H1 (cell line): ENCODE results near the gene PPIB. TPM values are rescaled to one million over a fixed set of nuclear protein-coding genes. Genes with fewer than 3 reads are reported as not detected.

Experiments used
- CTCF ChIA-PET: fragments of 300-600 bp; sonication (Branson Sonifier 250); formaldehyde crosslinking; loops from one replicate; lab custom pipeline; 2021; ENCODE audit not compliant: partially characterized antibody; lab: Charles Lee
- POLR2A ChIA-PET: fragments of 300-600 bp; sonication (Branson Sonifier 250); formaldehyde crosslinking; loops from one replicate; lab custom pipeline; 2021; ENCODE audit warnings: inconsistent platforms; ENCODE audit not compliant: partially characterized antibody; lab: Charles Lee
- DNase-seq, 2 experiments: peaks; one replicate each; pipeline versions ENCODE4 v3.0.0 to v3.0.0-alpha.2; 2010 to 2022; ENCODE audit warnings: low spot score in 2 of 2, low read depth in 1 of 2, mixed read lengths in 1 of 2
- FAIRE-seq: peaks from 2 replicates; lab custom pipeline; 2011; peaks lifted over from hg19 to GRCh38; lab: Jason Lieb, UNC
- H2AFZ ChIP-seq: 2 replicates; pipeline ENCODE4 v1.8.1; 2012; ENCODE audit warnings: low read length, inconsistent platforms
- H2AK5ac ChIP-seq: 2 replicates; pipeline ENCODE4 v1.6.1; 2013; ENCODE audit warnings: low read depth, low read length
- H2BK120ac ChIP-seq: replicated peaks from 2 replicates; pipeline ENCODE3; 2013; ENCODE audit warnings: low read depth, low read length, inconsistent platforms
- H2BK12ac ChIP-seq: 2 replicates; pipeline ENCODE4 v1.6.1; 2013; ENCODE audit warnings: low read depth, low read length
- H2BK15ac ChIP-seq: 2 replicates; pipeline ENCODE4 v1.6.1; 2013; ENCODE audit warnings: low read length
- H2BK20ac ChIP-seq: 2 replicates; pipeline ENCODE4 v1.6.1; 2013; ENCODE audit warnings: low read length
- H2BK5ac ChIP-seq: 2 replicates; pipeline ENCODE4 v1.6.1; 2013; ENCODE audit warnings: low read depth, low read length
- H3K14ac ChIP-seq: 2 replicates; pipeline ENCODE4 v1.6.1; 2013; ENCODE audit warnings: inconsistent platforms; ENCODE audit not compliant: insufficient read length
- H3K18ac ChIP-seq: 2 replicates; pipeline ENCODE4 v1.6.1; 2013; ENCODE audit warnings: low read length; ENCODE audit errors: extremely low read depth
- H3K23ac ChIP-seq: 2 replicates; pipeline ENCODE4 v1.6.1; 2013; ENCODE audit warnings: inconsistent platforms; ENCODE audit not compliant: insufficient read length
- H3K23me2 ChIP-seq: 2 replicates; pipeline ENCODE4 v1.6.1; 2013; ENCODE audit warnings: low read depth, low read length
- H3K27ac ChIP-seq: 2 replicates; pipeline ENCODE4 v1.6.1; 2011; ENCODE audit warnings: low read depth, low read length, inconsistent platforms
- H3K27me3 ChIP-seq, 4 experiments: replicated peaks in 1 of 4; 1 replicate in 1 of 4; 2 replicates in 3 of 4; pipeline versions ENCODE4 v1.6.1 to v1.8.1; 2011 to 2013; ENCODE audit warnings: low read length in 3 of 4, mild to moderate bottlenecking in 3 of 4, inconsistent platforms in 2 of 4, mixed read lengths in 2 of 4, moderate library complexity in 1 of 4; ENCODE audit not compliant: control insufficient read depth in 3 of 4, insufficient read depth in 3 of 4; ENCODE audit errors: extremely low read depth in 1 of 4
- H3K36me3 ChIP-seq, 4 experiments: 2 replicates each; pipeline versions ENCODE4 v1.6.1 to v1.8.1; 2011 to 2013; ENCODE audit warnings: mild to moderate bottlenecking in 4 of 4, low read length in 3 of 4, moderate library complexity in 2 of 4, control low read depth in 1 of 4, inconsistent platforms in 1 of 4; ENCODE audit not compliant: insufficient read depth in 4 of 4, control insufficient read depth in 2 of 4
- H3K4ac ChIP-seq: replicated peaks from 2 replicates; pipeline ENCODE3; 2013; ENCODE audit warnings: low read length, low read depth, mixed read lengths, inconsistent platforms; ENCODE audit not compliant: insufficient read length
- H3K4me1 ChIP-seq, 4 experiments: replicated peaks in 1 of 4; 1 replicate in 1 of 4; 2 replicates in 3 of 4; pipeline versions ENCODE4 v1.6.1 to v1.8.1; 2011 to 2013; ENCODE audit warnings: low read length in 3 of 4, inconsistent platforms in 2 of 4, mixed read lengths in 1 of 4; ENCODE audit not compliant: insufficient read depth in 4 of 4, control insufficient read depth in 3 of 4
- H3K4me2 ChIP-seq, 2 experiments: 2 replicates each; pipeline versions ENCODE4 v1.6.1 to v1.8.1; 2011 to 2013; ENCODE audit warnings: low read depth in 2 of 2, low read length in 2 of 2, control low read depth in 1 of 2, inconsistent platforms in 1 of 2, mild to moderate bottlenecking in 1 of 2; ENCODE audit not compliant: insufficient read depth in 1 of 2
- H3K4me3 ChIP-seq, 4 experiments: fragments of 200-600, 300-600 bp in 1 of 4; sonication (generic), shearing (Covaris generic), sonication (Bioruptor Twin) in 1 of 4; 2 replicates each; pipeline versions ENCODE4 v1.5.1 to v1.8.1; 2011 to 2016; ENCODE audit warnings: low read length in 4 of 4, low read depth in 3 of 4, control low read depth in 2 of 4, inconsistent platforms in 2 of 4, mild to moderate bottlenecking in 2 of 4, mixed read lengths in 1 of 4, moderate library complexity in 1 of 4; ENCODE audit not compliant: insufficient read depth in 2 of 4; ENCODE audit errors: extremely low read depth in 1 of 4
- H3K56ac ChIP-seq: replicated peaks from 2 replicates; pipeline ENCODE3; 2013; ENCODE audit warnings: low read depth, mild to moderate bottlenecking, mixed read lengths, low read length, inconsistent platforms; ENCODE audit not compliant: insufficient read length
- H3K79me1 ChIP-seq: 2 replicates; pipeline ENCODE4 v1.6.1; 2013; ENCODE audit warnings: low read depth, low read length, control low read depth
- H3K79me2 ChIP-seq, 2 experiments: 2 replicates each; pipeline versions ENCODE4 v1.6.1 to v1.8.1; 2012 to 2013; ENCODE audit warnings: low read length in 2 of 2, mild to moderate bottlenecking in 2 of 2, inconsistent platforms in 1 of 2; ENCODE audit not compliant: insufficient read depth in 2 of 2, control insufficient read depth in 1 of 2
- H3K9ac ChIP-seq, 4 experiments: replicated peaks in 1 of 4; 1 replicate in 1 of 4; 2 replicates in 3 of 4; pipeline versions ENCODE4 v1.6.1 to v1.8.1; 2011 to 2013; ENCODE audit warnings: low read depth in 3 of 4, low read length in 3 of 4, control low read depth in 2 of 4, mild to moderate bottlenecking in 2 of 4, moderate library complexity in 2 of 4, inconsistent platforms in 1 of 4; ENCODE audit errors: extremely low read depth in 1 of 4
- H3K9me3 ChIP-seq, 2 experiments: 2 replicates each; pipeline versions ENCODE4 v1.6.1 to v1.8.1; 2012 to 2013; ENCODE audit warnings: mild to moderate bottlenecking in 2 of 2, moderate library complexity in 2 of 2, control low read depth in 1 of 2, inconsistent platforms in 1 of 2, low read depth in 1 of 2, low read length in 1 of 2, mixed read lengths in 1 of 2; ENCODE audit not compliant: insufficient read depth in 2 of 2
- H4K20me1 ChIP-seq, 2 experiments: replicated peaks in 1 of 2; 2 replicates each; pipeline versions ENCODE3 to v1.8.1; 2011 to 2013; ENCODE audit warnings: inconsistent platforms in 2 of 2, low read length in 2 of 2, mild to moderate bottlenecking in 1 of 2; ENCODE audit not compliant: insufficient read depth in 2 of 2, control insufficient read depth in 1 of 2
- H4K5ac ChIP-seq: 2 replicates; pipeline ENCODE4 v1.6.1; 2013; ENCODE audit warnings: low read length, low read depth, mixed read lengths, inconsistent platforms; ENCODE audit not compliant: insufficient read length
- H4K8ac ChIP-seq: 2 replicates; pipeline ENCODE4 v1.8.0; 2013; ENCODE audit warnings: mild to moderate bottlenecking, moderate library complexity, low read length, inconsistent platforms; ENCODE audit not compliant: insufficient read depth; ENCODE audit errors: extremely low read depth
- H4K91ac ChIP-seq: replicated peaks from 2 replicates; pipeline ENCODE3; 2013; ENCODE audit warnings: low read length, mixed read lengths, inconsistent platforms; ENCODE audit not compliant: insufficient read length
- BRCA1 ChIP-seq: IDR thresholded peaks from 2 replicates; pipeline ENCODE4 v1.6.1; 2012; ENCODE audit warnings: low read depth, low read length, improper control_type of control experiment
- EZH2 ChIP-seq: fragments of 200-600 bp; sonication (generic); IDR thresholded peaks from 2 replicates; pipeline ENCODE4 v1.7.1; 2012; ENCODE audit warnings: low read depth, mild to moderate bottlenecking, moderate library complexity, low read length, inconsistent platforms; ENCODE audit not compliant: severe bottlenecking
- GABPA ChIP-seq: IDR thresholded peaks from 2 replicates; pipeline ENCODE4 v1.6.1; 2011; ENCODE audit warnings: mild to moderate bottlenecking, low read length, moderate library complexity, borderline replicate concordance; ENCODE audit not compliant: insufficient read depth
- HDAC2 ChIP-seq, 2 experiments: fragments of 300-600 bp in 1 of 2; sonication (generic) in 1 of 2; IDR thresholded peaks; 2 replicates each; pipeline ENCODE4 v1.6.1; 2011 to 2012; ENCODE audit warnings: low read depth in 2 of 2, low read length in 2 of 2, mild to moderate bottlenecking in 2 of 2, moderate library complexity in 2 of 2, borderline replicate concordance in 1 of 2, inconsistent platforms in 1 of 2
- JUND ChIP-seq: IDR thresholded peaks from 2 replicates; pipeline ENCODE4 v1.6.1; 2011; ENCODE audit warnings: mild to moderate bottlenecking, improper control_type of control experiment, low read length
- KDM1A ChIP-seq: fragments of 200-600, 300-600 bp; sonication (generic); IDR thresholded peaks from 2 replicates; pipeline ENCODE4 v1.7.1; 2016; ENCODE audit warnings: mild to moderate bottlenecking, low read length, borderline replicate concordance
- POLR2AphosphoS5 ChIP-seq: IDR thresholded peaks from 2 replicates; pipeline ENCODE4 v1.6.1; 2011; ENCODE audit warnings: low read depth, low read length
- RNF2 ChIP-seq: fragments of 200-900, 300-1000 bp; sonication (generic); IDR thresholded peaks from 2 replicates; pipeline ENCODE4 v1.7.1; 2016; ENCODE audit warnings: borderline replicate concordance, low read depth, mild to moderate bottlenecking, antibody characterized with exemption, low read length; ENCODE audit not compliant: poor library complexity, severe bottlenecking; ENCODE audit errors: missing control alignments
- RXRA ChIP-seq: IDR thresholded peaks from 2 replicates; pipeline ENCODE4 v1.6.1; 2011; ENCODE audit warnings: low read depth, mild to moderate bottlenecking, low read length, moderate library complexity; ENCODE audit not compliant: insufficient read depth
- WGBS, 2 experiments: shearing (Covaris generic) in 1 of 2; methylation state at CpG; one replicate each; pipeline versions ENCODE4 v1.1.6 to v1.1.7; 2013 to 2015; ENCODE audit warnings: low lambda C conversion rate in 2 of 2, mixed read lengths in 2 of 2, inconsistent platforms in 1 of 2, low coverage in 1 of 2, missing lambda C conversion rate in 1 of 2; ENCODE audit not compliant: insufficient replicate concordance in 2 of 2, insufficient coverage in 1 of 2, insufficient read length in 1 of 2; ENCODE audit errors: extremely low coverage in 1 of 2, missing lambda C conversion rate in 1 of 2; 5-methylcytosine and 5-hydroxymethylcytosine counted together
- polyA plus RNA-seq, 7 experiments: library from polyadenylated mRNA; depleted of rRNA in 3 of 7; stranded (reverse) in 5 of 7; unstranded in 2 of 7; fragments of >200 nt in 5 of 7; fragments of 200-250 nt in 2 of 7; gene quantifications; 1 replicate in 5 of 7; 2 replicates in 1 of 7; 4 replicates in 1 of 7; pipeline versions ENCODE4 v1.2.1 to v1.2.3, GENCODE V29; 2011 to 2013; ENCODE audit warnings: missing spikeins in 2 of 7, mixed read lengths in 2 of 7
- total RNA-seq: library from RNA; stranded (reverse); fragmentation: NEBNext Ultra II Directional; extraction: Animal tissue kit (Norgen Biotek cat#: 25700); gene quantifications from 2 replicates; pipeline ENCODE4 v1.2.1, GENCODE V29; 2021
- TF ChIP-seq, protein P1 (sequence below): IDR thresholded peaks from 2 replicates; pipeline ENCODE4 v1.6.1; 2012; ENCODE audit warnings: inconsistent platforms

The PPIB gene
- total and polyA plus RNA-seq, 2 of the 8 experiments (the other 6 are each of a cell fraction or from before 2014, with no cell fraction given) = 558 to 579 TPM

DNA sequence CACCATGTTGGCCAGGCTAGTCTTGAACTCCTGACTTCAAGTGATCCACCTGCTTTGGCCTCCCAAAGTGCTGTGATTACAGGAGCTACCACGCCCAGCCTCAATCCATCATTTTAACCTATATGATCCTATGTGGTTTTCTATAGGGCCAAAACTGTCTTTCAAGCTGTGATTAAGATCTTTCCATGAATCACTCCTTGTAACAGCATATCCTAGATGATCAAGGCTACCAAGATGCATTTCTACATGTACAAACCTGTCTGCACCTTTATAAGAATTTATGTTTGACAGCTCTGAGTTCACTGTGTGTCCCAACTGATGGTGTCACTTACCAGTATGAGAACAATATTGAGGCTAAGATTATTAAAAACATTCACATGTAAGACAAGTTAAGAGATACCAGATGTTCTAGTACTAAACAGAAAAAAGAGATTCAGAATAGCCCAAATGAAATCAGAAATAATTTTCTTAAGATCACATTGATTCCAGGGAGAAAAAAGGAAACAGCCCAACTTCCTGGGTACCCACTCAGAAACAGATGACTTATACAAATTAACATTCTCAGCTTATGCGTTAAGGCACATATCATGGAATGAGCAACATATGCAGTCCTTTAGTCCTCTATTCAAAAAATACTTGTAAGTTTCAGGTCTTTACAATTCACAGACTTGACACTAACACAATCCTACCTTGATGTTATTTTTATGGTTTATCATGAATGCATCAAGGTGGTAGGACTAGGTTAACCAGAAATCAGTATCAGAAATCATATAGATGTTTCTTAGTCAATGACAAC is 24.8 kb upstream of the PPIB start:
- Histone ChIP-seq H3K4me1 (no peaks in the 10 kb centered on the region), H3K27ac (no peak overlapping the region), H2BK120ac (no peak overlapping the region), H3K79me2 (no peaks in the 10 kb centered on the region), H3K23me2 (no peaks in the 10 kb centered on the region), H2AK5ac (no peak overlapping the region), H4K8ac (no peak overlapping the region), H3K4ac (no peak overlapping the region), H4K91ac (no peak overlapping the region), H3K23ac (no peak overlapping the region), H4K20me1 (peaks cover 0 to 2% of the 10 kb centered on the region in 2 experiments), H3K4me3 (no peak overlapping the region), H3K18ac (no peak overlapping the region), H2BK12ac (no peak overlapping the region), H3K9ac (no peak overlapping the region), H2BK20ac (no peak overlapping the region), H3K56ac (no peak overlapping the region), H3K14ac (no peak overlapping the region), H2BK15ac (no peak overlapping the region), H3K9me3 (no peaks in the 10 kb centered on the region), H2AFZ (no peak overlapping the region), H3K27me3 (no peaks in the 10 kb centered on the region), H3K36me3 (peaks cover 0 to 4% (median 0%) of the 10 kb centered on the region in 4 experiments; a peak in 1 of 8 replicates), H4K5ac (no peak overlapping the region), H3K79me1 (no peaks in the 10 kb centered on the region; the same call in 1 of the 2 replicates), H2BK5ac (no peak overlapping the region), H3K4me2 (no peak overlapping the region)
- DNase-seq = no peak
- WGBS, 2 experiments = 97% methylated on average over 2 of the region's 2 CpGs; no CpG with 5 or more reads in 1 of the 2 experiments
- no peak for FAIRE-seq
- POLR2A ChIA-PET = interaction anchor here (0.6 kb wide), 2 partner anchors 24 to 834 kb away, joined by 3 to 6 read pairs; partner anchors contain the start of gene PPIB
- CTCF ChIA-PET = interaction anchor here (0.6 to 1.5 kb wide), 7 partner anchors 8 to 192 kb away, joined by 3 to 5 read pairs (median 3); no protein-coding TSS in a partner anchor
- TF ChIP-seq RXRA = no peak
- TF ChIP-seq JUND = no peak
- no peak for TF ChIP-seq HDAC2 (IDR thresholded peaks at IDR 0.05; ENCODE audit: borderline replicate concordance in 1 of 2, low read depth in 2 of 2, low read length in 2 of 2)
- TF ChIP-seq GABPA = no peak
- no peak for TF ChIP-seq EZH2
- no peak for TF ChIP-seq KDM1A
- TF ChIP-seq, protein P1, sequence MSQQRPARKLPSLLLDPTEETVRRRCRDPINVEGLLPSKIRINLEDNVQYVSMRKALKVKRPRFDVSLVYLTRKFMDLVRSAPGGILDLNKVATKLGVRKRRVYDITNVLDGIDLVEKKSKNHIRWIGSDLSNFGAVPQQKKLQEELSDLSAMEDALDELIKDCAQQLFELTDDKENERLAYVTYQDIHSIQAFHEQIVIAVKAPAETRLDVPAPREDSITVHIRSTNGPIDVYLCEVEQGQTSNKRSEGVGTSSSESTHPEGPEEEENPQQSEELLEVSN = no peak
- TF ChIP-seq BRCA1 = no peak
- no peak for TF ChIP-seq POLR2AphosphoS5
- no peak for TF ChIP-seq RNF2
